ENCODE data around the gene KIAA0513. TPM values are rescaled to one million over a fixed set of nuclear protein-coding genes. Genes with fewer than 3 reads are reported as not detected.

The KIAA0513 gene
- total RNA-seq, 1 donor from 2014 or later: 0.62 TPM

GRCh38 chr16:85136213-85136701 lies 108.7 kb downstream of the KIAA0513 start:
- Mint-ChIP-seq H3K9me3 (no peaks in the 10 kb centered on the region), H3K27me3 (peaks cover 36% of the 10 kb centered on the region), H3K36me3 (ENCODE audit: low read depth) (no peaks in the 10 kb centered on the region), H3K4me3 (no peak overlapping the region), H3K27ac (no peak overlapping the region), H3K4me1 (peaks cover 21% of the 10 kb centered on the region)
- ChIA-PET CTCF (no interaction called here), POLR2A (no interaction called here)
- intact Hi-C loops (cut with micrococcal nuclease): no loop called here
- TF ChIP-seq CTCF (IDR thresholded peaks at IDR 0.05): no peak
- ATAC-seq (ENCODE audit: low read depth): no peak
- no peak for DNase-seq

- no peak for TF ChIP-seq CTCF (IDR thresholded peaks at IDR 0.05)
- POLR2A ChIA-PET: no interaction called here
- peaks cover 21% of the 10 kb centered on the region for H3K4me1 Mint-ChIP-seq
- H3K4me3 Mint-ChIP-seq: no peak overlapping the region
- CTCF ChIA-PET: no interaction called here
- DNase-seq (no peak), ATAC-seq (ENCODE audit: low read depth) (no peak)
- intact Hi-C loops (cut with micrococcal nuclease): no loop called here
- H3K36me3 Mint-ChIP-seq (ENCODE audit: low read depth): no peaks in the 10 kb centered on the region
- no peak overlapping the region for H3K27ac Mint-ChIP-seq
- no peaks in the 10 kb centered on the region for H3K9me3 Mint-ChIP-seq
- H3K27me3 Mint-ChIP-seq: peaks cover 37% of the 10 kb centered on the region
These were observed 109.2 kb downstream of the KIAA0513 start for GRCh38 chr16:85136702-85137322.

- ATAC-seq (ENCODE audit: low read depth) (no peak), DNase-seq (no peak)
- CTCF ChIA-PET: no interaction called here
- H3K9me3 Mint-ChIP-seq: no peaks in the 10 kb centered on the region
- intact Hi-C loops (cut with micrococcal nuclease): no loop called here
- peaks cover 36% of the 10 kb centered on the region for H3K27me3 Mint-ChIP-seq
- POLR2A ChIA-PET: no interaction called here
- H3K4me3 Mint-ChIP-seq: no peak overlapping the region
- H3K4me1 Mint-ChIP-seq: peaks cover 21% of the 10 kb centered on the region
- H3K36me3 Mint-ChIP-seq (ENCODE audit: low read depth): no peaks in the 10 kb centered on the region
- no peak overlapping the region for H3K27ac Mint-ChIP-seq
- no peak for TF ChIP-seq CTCF (IDR thresholded peaks at IDR 0.05)
These were observed 109.9 kb downstream of the KIAA0513 start for GRCh38 chr16:85137323-85138072.

GRCh38 chr16:85138073-85138824 lies 110.7 kb downstream of the KIAA0513 start:
- DNase-seq: no peak
- H3K27ac Mint-ChIP-seq: no peak overlapping the region
- CTCF ChIA-PET: no interaction called here

More at GRCh38 chr16:85138073-85138824, 110.7 kb downstream of the KIAA0513 start:
- Mint-ChIP-seq H3K4me3 (no peak overlapping the region), H3K27me3 (peaks cover 36% of the 10 kb centered on the region), H3K36me3 (ENCODE audit: low read depth) (no peaks in the 10 kb centered on the region), H3K9me3 (no peaks in the 10 kb centered on the region), H3K4me1 (peaks cover 21% of the 10 kb centered on the region)
- POLR2A ChIA-PET: no interaction called here
- no peak for TF ChIP-seq CTCF (IDR thresholded peaks at IDR 0.05)
- ATAC-seq (ENCODE audit: low read depth): no peak
- intact Hi-C loops (cut with micrococcal nuclease): no loop called here
